ENCODE data around the gene SRGN.

DNA sequence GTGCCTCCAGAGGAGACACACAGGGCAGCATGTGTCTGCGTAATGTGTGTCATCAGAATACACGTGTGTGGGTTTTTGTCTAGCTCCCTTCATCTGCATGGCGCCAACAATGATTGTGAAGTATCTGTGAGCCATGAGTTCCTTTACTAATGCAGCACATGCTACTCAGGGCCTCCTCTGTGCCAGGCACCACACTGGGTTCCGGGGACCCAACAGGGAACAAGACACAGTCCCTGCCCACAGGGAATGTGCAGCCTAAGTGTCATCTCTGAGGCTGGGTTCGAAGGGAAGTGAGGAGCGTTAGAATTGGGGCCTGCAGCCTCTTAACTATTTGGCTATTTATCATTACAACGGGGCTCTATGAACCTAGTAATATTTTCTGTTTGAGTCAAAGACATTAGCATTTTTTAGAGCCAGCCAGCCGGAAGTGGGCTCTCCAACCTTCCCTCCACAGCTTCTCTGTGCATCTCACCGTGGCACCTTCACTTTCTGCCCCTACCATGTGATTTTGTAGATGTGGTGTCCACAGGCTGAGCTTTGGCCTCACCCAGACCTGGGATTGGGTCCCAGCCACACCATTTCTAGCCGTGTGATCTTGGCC is 43.9 kb upstream of the SRGN start:
- TF ChIP-seq ZNF384 (IDR thresholded peaks at IDR 0.05; ENCODE audit: borderline replicate concordance, low read depth, low read length): no peak
- no peak for TF ChIP-seq RCOR1 (conservative IDR thresholded peaks at IDR 0.05; ENCODE audit: low read depth, low read length)
- TF ChIP-seq, protein P1, sequence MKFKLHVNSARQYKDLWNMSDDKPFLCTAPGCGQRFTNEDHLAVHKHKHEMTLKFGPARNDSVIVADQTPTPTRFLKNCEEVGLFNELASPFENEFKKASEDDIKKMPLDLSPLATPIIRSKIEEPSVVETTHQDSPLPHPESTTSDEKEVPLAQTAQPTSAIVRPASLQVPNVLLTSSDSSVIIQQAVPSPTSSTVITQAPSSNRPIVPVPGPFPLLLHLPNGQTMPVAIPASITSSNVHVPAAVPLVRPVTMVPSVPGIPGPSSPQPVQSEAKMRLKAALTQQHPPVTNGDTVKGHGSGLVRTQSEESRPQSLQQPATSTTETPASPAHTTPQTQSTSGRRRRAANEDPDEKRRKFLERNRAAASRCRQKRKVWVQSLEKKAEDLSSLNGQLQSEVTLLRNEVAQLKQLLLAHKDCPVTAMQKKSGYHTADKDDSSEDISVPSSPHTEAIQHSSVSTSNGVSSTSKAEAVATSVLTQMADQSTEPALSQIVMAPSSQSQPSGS (IDR thresholded peaks at IDR 0.05; ENCODE audit: low read length): peak; percentile 40; the same call in 1 of the 2 replicates

Data from GM12878 (cell line).